AG09319 (cell line): ENCODE results near the gene BCAS4.
"Not testable (repeated sequence)": the region's sequence is repeated elsewhere in the genome, so short reads cannot be mapped to it uniquely, and the experiment has no call there.

ENCODE experiments used
- DNase-seq: peaks from one replicate; pipeline ENCODE4 v3.0.0-alpha.2; 2010; ENCODE audit warnings: low read depth; ENCODE audit errors: extremely low read depth
- TF ChIP-seq, protein P1 (sequence below): IDR thresholded peaks from 2 replicates; pipeline ENCODE4 v1.5.1; 2011; ENCODE audit warnings: low read depth, mild to moderate bottlenecking, inconsistent platforms, low read length, moderate library complexity

The BCAS4 gene

DNA sequence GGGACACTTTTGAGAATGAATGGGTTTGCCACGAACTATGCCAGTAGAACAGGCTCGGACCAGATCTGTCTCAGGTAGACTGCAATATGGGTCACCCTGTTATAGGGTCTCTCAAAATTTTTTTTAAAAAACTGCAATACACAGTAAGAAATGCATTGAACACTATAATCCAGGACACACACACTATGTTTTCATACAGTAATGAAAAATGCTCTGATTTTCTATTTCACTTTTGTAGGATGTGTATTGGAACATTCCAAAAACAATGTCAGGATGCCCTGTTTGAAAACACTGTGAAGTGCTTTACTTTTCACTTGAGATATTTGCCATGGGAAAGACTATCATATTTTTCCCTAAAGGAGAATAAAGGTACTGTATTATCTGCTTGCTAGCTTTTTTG lies 38.4 kb upstream of the BCAS4 start:
- no peak for DNase-seq
- TF ChIP-seq, protein P1, sequence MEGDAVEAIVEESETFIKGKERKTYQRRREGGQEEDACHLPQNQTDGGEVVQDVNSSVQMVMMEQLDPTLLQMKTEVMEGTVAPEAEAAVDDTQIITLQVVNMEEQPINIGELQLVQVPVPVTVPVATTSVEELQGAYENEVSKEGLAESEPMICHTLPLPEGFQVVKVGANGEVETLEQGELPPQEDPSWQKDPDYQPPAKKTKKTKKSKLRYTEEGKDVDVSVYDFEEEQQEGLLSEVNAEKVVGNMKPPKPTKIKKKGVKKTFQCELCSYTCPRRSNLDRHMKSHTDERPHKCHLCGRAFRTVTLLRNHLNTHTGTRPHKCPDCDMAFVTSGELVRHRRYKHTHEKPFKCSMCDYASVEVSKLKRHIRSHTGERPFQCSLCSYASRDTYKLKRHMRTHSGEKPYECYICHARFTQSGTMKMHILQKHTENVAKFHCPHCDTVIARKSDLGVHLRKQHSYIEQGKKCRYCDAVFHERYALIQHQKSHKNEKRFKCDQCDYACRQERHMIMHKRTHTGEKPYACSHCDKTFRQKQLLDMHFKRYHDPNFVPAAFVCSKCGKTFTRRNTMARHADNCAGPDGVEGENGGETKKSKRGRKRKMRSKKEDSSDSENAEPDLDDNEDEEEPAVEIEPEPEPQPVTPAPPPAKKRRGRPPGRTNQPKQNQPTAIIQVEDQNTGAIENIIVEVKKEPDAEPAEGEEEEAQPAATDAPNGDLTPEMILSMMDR, result no peak

DNA sequence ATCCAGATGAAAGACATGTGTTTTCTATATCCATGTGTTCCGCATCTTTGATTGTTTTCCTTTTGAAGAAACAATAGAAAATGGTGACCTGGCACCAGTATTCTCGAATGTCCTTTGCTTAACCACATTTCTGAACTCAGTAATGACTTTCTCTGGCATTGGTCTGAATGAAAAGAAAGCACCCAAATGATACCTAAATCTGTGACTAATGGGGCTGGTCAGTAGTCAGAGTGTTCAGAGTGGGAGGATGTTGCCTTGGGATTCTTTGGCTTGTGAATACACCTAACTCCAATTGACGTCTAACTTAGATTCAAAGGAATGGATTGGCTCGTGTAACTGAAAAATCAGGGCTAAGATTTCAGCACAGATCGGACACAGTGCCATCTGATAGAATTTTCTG lies 36.4 kb upstream of the BCAS4 start:
- TF ChIP-seq, protein P1, result no peak
- DNase-seq, result no peak

DNA sequence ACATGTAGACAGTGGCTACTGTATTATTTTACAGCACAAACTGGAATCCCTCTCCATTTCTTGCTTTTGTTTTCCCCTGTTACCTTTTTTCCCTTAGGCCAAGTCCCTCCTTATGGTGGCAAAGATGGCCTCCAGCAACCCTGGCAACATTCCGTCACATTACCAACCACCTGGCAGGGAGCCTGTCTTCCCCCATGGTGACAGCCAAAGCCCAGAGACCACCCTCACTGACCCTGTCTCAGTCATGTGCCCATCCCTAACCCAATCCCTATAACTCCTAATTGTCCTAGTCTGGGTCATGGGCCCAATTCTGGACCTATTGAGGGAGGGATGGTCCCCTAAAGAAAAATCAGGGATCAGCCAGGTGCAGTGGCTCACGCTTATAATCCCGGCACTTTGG lies 35.9 kb upstream of the BCAS4 start:
- TF ChIP-seq, protein P1, result no peak
- no peak for DNase-seq

DNA sequence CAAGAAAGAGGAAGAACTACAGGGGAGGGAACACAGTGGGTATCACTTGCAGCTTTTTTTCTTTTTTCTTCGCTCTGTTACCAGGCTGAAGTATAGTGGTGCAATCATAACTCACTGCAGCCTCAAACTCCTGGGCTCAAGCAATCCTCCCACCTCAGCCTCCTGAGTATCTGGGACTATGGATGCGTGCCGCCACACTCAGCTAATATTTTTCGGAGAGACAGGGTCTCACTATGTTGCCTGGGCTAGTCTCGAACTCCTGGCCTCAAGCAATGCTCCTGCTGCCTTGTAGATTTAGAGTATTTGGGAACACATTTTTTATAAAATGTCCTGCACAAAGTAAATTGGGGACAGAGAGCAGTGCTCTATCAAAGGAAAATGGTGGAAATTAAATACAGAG lies 35.2 kb upstream of the BCAS4 start:
- TF ChIP-seq, protein P1, result no peak
- DNase-seq, result no peak

DNA sequence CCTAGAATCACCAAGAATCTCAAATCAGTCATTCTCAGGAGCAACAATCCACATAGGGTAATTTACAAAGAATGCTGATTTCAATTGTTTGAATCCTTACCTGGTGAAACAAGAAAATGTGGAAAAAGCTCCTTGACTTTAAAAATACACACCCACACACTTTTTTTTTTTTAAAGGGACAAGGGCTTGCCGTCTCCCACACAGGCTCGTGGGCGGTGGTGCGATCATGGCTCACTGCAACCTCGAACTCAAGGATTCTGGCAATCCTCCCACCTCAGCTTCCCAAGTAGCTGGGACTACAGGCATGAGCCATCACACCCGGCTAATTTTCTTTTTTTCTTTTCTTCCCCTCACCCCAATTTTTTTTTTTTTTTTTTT lies 32.8 kb upstream of the BCAS4 start:
- TF ChIP-seq, protein P1, result no peak
- no peak for DNase-seq

DNA sequence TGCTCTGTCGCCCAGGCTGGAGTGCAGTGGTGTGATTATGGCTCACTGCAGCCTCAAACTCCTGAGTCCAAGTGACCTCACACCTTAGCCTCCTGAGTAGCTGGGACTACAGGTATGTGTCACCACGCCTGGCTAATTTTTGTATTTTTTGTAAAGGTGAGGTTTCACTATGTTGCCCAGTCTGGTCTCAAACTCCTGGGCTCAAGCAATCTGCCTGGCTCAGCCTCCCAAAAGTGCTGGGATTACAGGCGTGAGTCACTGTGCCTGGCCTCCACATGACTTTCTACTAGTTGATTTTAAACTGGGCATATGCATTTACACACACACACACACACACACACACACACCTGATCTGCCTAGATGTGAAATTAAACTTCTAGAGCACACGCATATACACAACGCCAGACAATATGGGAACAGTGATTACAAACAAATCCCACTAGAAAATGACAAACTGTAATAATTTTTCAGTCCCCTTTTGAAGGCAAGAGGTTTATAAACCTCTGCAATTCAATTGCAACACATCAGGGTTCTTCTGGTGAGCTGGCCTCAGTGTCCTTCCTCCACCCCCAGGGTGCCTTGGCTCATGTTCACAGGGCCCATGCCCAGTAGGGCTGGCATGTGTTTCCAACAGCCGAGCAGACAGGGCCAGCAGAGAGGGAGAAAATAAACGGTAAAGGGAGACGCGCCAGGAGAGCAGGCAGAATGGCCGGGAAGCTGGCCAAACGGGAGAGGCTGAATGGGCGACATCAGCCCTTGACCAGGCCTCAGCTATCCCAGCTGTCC lies 32.2 kb upstream of the BCAS4 start:
- no peak for DNase-seq
- TF ChIP-seq, protein P1, result no peak

DNA sequence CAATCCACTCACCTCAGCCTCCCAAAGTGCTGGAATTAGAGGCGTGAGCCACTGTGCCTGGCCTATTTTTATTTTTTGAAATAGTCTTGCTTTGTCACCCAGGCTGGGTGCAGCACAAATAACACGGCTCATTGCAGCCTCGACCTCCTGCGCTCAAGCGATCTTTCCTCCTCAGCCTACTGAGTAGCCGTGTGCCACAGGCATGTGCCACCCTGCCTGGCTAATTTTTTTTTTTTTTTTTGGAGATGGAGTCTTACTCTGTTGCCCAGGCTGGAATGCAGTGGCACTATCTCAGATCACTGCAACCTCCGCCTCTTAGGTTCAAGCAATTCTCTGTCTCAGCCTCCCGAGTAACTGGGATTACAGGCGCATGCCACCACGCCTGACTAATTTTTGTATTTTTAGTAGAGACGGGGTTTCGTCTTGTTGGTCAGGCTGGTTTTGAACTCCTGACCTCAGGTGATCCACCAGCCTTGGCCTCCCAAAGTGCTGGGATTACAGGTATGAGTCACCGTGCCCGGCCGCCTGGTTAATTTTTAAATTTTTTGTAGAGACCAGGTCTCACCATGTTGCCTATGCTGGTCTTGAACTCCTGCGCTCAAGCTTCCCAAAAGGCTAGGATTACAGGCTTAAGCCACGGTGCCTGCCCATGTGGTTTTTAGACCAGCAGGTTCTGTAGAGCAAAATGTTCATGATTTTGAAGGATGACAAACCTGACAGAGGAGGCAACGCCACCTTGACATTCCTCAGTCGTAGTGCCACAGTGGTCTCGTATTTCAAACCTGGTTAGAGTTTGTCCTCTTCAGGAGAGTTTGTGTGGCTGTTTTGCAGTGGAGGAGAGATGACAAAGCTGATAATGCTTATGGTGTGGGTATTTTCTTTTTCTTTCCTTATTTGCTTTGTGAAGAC lies 31.1 kb upstream of the BCAS4 start:
- not testable (repeated sequence) for DNase-seq

DNA sequence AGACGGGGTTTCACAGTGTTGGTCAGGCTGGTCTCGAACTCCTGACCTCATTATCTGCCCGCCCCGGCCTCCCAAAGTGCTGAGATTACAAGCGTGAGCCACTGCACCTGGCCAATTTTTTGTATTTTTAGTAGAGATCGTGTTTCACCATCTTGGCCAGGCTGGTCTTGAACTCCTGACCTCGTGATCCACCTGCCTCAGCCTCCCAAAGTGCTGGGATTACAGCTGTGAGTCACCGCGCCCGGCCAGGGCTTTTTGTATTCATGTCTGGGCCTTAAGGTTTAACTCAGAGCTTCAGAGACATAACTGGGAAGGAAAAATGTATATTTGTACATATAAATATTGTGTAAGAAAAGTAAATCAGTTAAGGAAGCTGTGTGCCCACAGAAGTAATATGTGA lies 29.6 kb upstream of the BCAS4 start:
- DNase-seq, result not testable (repeated sequence)
